ENCODE measurements around the gene ATP5F1D. TPM values are rescaled to one million over a fixed set of nuclear protein-coding genes. Genes with fewer than 3 reads are reported as not detected.
A peak's percentile ranks its signal among the peaks of the same experiment; 100 is the strongest.

Gene ATP5F1D
- total RNA-seq, 4 donors from 2014 or later: 88.3 to 299 (median 206) TPM

DNA sequence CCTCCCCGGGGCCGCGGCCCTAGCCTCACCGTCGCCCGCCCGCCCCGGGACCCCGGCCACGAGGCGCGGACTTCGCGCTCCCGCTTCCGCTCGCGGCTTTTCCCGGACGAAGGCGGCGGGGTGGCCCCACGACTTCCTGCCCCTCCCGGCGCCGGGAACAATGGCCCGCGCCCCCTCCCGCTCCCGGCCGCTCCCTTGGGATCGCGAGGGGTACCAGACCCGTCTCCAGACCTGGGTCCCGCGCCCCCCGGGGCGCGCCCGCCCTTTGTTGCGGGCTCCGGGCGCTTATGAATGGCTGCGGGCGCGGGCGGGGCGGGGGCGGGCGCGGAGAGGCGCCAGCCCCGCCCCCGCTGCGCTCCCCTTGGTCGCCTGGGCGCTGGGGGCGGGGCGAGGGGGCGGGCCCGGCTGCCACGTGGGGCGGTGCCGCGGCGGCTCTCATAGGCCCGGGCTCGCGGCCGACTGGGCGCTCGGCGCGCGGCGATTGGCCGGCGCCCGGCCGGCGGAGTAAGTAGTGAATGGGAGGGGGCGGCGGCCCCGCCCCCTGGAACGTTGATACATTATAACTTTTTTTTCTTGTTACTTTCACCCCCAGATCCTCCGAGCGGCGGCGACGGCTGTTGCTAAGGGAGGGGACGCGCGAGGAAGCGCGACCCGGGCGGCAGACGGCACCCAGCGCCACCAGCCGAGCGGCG lies 7.9 kb downstream of the ATP5F1D start:
- peak overlapping the region; percentile 86 to 93 (median 88) for H3K4me3 ChIP-seq
- H3K36me3 ChIP-seq: peaks cover 0 to 32% (median 0%) of the 10 kb centered on the region in 3 donors
- H3K9me3 ChIP-seq: no peaks in the 10 kb centered on the region
- H3K27ac ChIP-seq: peak overlapping the region; percentile 99 to 100 (median 100)
- peak; percentile 96 to 98 (median 97) for DNase-seq
- H3K4me1 ChIP-seq: peaks cover 10 to 50% (median 36%) of the 10 kb centered on the region in 4 donors
- no peaks in the 10 kb centered on the region for H3K27me3 ChIP-seq
- peak; percentile 90 to 92 for TF ChIP-seq POLR2A (IDR thresholded peaks at IDR 0.05)
- TF ChIP-seq, protein P1, sequence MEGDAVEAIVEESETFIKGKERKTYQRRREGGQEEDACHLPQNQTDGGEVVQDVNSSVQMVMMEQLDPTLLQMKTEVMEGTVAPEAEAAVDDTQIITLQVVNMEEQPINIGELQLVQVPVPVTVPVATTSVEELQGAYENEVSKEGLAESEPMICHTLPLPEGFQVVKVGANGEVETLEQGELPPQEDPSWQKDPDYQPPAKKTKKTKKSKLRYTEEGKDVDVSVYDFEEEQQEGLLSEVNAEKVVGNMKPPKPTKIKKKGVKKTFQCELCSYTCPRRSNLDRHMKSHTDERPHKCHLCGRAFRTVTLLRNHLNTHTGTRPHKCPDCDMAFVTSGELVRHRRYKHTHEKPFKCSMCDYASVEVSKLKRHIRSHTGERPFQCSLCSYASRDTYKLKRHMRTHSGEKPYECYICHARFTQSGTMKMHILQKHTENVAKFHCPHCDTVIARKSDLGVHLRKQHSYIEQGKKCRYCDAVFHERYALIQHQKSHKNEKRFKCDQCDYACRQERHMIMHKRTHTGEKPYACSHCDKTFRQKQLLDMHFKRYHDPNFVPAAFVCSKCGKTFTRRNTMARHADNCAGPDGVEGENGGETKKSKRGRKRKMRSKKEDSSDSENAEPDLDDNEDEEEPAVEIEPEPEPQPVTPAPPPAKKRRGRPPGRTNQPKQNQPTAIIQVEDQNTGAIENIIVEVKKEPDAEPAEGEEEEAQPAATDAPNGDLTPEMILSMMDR (IDR thresholded peaks at IDR 0.05): no peak

DNA sequence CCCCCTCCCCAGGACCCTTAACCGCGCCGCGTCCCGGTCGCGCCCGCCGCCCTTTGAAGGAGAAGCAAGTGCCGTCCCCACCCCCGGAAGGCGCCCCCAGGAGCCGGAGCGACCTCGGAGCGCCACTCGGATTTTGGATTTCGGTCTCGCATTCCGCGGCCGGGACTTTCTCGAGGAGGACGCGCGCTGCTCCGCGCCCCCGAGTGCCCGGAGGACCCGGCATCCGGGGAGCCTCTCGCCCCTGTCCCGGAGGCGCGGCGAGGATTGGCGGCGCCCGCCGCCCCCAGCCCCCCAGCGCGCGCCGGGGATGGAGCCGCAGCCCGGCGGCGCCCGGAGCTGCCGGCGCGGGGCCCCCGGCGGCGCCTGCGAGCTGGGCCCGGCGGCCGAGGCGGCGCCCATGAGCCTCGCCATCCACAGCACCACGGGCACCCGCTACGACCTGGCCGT lies 8.5 kb downstream of the ATP5F1D start:
- peaks cover 8 to 50% (median 34%) of the 10 kb centered on the region in 4 donors for H3K4me1 ChIP-seq
- H3K27me3 ChIP-seq: no peaks in the 10 kb centered on the region
- DNase-seq: no peak
- H3K9me3 ChIP-seq: no peaks in the 10 kb centered on the region
- no peak for TF ChIP-seq POLR2A (IDR thresholded peaks at IDR 0.05)
- TF ChIP-seq, protein P1 (IDR thresholded peaks at IDR 0.05): no peak
- H3K4me3 ChIP-seq: peak overlapping the region; percentile 86 to 93 (median 88)
- H3K36me3 ChIP-seq: peaks cover 0 to 37% (median 0%) of the 10 kb centered on the region in 3 donors
- H3K27ac ChIP-seq: peak overlapping the region; percentile 95 to 100 (median 100)

DNA sequence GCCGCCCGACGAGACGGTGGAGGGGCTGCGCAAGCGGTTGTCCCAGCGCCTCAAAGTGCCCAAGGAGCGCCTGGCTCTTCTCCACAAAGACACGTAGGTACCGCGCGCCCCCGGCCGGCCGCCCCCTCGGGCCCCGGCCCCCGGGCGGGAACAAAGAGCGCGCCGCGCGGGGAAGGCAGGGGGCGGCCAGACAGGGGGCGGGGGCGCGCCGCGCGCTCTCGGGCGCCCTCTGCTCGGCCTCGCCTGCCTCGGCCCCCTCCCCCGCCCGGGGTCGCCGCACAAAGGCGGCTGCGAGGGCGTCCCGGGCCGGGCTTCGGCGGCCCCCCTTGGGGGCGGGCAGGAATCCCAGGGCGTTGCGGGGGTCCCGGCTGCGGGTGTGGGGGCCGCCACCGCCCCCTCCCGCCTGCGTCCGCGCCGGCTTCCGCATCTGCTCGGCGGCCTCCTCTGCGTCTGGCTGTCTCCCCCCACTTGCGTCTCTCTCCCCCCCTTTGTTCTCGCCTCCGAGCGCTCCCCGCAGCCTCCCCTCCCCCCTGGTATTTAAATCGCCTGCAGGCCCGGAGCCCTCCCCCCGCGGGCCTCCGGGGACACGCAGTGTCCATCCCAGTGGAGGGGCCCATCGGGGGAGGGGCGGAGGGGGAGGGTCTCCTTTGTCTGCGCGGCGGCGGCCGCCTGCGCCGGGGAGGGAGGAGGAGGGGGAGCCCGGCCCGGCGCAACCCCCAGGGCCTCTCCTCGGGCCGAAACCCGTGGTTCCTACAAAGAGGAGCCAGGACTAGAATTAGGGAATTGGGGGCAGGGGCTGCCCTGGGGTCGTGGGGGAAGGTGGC lies 9.1 kb downstream of the ATP5F1D start:
- Histone ChIP-seq H3K36me3 (peaks cover 0 to 44% (median 0%) of the 10 kb centered on the region in 3 donors), H3K4me3 (peak overlapping the region; percentile 86 to 93 (median 88)), H3K9me3 (no peaks in the 10 kb centered on the region), H3K27ac (peak overlapping the region; percentile 95 to 100 (median 100)), H3K27me3 (no peaks in the 10 kb centered on the region), H3K4me1 (peaks cover 7 to 50% (median 34%) of the 10 kb centered on the region in 4 donors)
- peak; percentile 68 to 88 (median 80) for DNase-seq
- TF ChIP-seq, protein P1 (IDR thresholded peaks at IDR 0.05): no peak
- TF ChIP-seq POLR2A (IDR thresholded peaks at IDR 0.05): no peak

DNA sequence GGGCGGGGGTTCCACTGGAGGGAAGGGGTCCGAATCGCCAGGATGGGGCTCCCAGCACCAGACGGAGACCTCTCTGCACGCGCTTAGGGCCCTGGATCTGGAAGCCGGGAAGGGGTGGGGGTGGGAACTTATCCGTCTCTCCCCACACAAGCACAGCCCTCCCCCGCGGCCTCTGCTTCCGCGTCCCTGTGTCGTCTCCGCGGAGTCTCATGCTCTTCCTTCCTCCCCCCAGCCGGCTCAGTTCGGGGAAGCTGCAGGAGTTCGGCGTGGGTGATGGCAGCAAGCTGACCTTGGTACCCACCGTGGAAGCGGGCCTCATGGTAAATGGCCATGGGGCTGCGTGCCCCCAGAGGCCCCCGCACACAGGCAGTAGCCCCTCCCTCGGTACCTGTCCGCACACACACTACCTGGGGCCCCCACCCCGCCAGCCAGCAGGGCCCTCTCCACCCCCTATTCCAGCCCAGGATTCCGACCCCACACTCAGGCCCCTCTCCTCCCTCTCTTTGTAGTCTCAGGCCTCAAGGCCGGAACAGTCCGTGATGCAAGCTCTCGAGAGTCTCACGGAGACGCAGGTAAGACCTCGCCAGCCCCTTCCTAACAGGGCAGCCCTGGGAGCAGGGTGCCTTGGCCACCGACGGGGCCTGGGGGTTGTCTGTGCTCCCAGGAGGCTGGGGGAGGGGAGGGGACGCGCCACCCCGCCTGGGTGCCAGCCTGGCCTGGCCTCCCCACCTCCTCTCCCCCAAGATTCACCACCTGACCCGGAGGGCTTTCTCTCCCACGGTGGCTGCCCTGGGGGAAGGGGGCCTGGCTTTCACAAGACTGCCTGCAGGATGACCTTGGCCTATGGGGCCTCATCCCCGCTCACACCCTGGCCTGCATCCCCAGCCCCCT lies 10.0 kb downstream of the ATP5F1D start:
- Histone ChIP-seq H3K9me3 (no peaks in the 10 kb centered on the region), H3K4me1 (peaks cover 7 to 51% (median 32%) of the 10 kb centered on the region in 4 donors)
- TF ChIP-seq, protein P1 (IDR thresholded peaks at IDR 0.05): no peak
- no peak for TF ChIP-seq POLR2A (IDR thresholded peaks at IDR 0.05)

More for the DNA sequence above, 10.0 kb downstream of the ATP5F1D start:
- peak; percentile 80 to 92 (median 81) for DNase-seq
- Histone ChIP-seq H3K27ac (peak overlapping the region; percentile 95 to 100 (median 100)), H3K4me3 (peak overlapping the region; percentile 86 to 93 (median 88)), H3K36me3 (peaks cover 0 to 53% (median 0%) of the 10 kb centered on the region in 3 donors), H3K27me3 (no peaks in the 10 kb centered on the region)
